GM12875 (cell line): ENCODE results near the gene AKNA.

Experiments
- H3K4me3 ChIP-seq: one replicate; pipeline ENCODE4 v1.5.1; 2011; ENCODE audit warnings: low read depth, low read length, control low read depth
- TF ChIP-seq, protein P1 (sequence below): IDR thresholded peaks from 2 replicates; pipeline ENCODE4 v1.5.1; 2011; ENCODE audit warnings: low read depth, mild to moderate bottlenecking, control low read depth, inconsistent platforms, low read length, moderate library complexity, borderline replicate concordance; ENCODE audit not compliant: insufficient read depth

AKNA gene

GRCh38 chr9:114287763-114288192 is 100.0 kb downstream of the AKNA start:
- H3K4me3 ChIP-seq: no peak overlapping the region
- TF ChIP-seq, protein P1, sequence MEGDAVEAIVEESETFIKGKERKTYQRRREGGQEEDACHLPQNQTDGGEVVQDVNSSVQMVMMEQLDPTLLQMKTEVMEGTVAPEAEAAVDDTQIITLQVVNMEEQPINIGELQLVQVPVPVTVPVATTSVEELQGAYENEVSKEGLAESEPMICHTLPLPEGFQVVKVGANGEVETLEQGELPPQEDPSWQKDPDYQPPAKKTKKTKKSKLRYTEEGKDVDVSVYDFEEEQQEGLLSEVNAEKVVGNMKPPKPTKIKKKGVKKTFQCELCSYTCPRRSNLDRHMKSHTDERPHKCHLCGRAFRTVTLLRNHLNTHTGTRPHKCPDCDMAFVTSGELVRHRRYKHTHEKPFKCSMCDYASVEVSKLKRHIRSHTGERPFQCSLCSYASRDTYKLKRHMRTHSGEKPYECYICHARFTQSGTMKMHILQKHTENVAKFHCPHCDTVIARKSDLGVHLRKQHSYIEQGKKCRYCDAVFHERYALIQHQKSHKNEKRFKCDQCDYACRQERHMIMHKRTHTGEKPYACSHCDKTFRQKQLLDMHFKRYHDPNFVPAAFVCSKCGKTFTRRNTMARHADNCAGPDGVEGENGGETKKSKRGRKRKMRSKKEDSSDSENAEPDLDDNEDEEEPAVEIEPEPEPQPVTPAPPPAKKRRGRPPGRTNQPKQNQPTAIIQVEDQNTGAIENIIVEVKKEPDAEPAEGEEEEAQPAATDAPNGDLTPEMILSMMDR: no peak

DNA sequence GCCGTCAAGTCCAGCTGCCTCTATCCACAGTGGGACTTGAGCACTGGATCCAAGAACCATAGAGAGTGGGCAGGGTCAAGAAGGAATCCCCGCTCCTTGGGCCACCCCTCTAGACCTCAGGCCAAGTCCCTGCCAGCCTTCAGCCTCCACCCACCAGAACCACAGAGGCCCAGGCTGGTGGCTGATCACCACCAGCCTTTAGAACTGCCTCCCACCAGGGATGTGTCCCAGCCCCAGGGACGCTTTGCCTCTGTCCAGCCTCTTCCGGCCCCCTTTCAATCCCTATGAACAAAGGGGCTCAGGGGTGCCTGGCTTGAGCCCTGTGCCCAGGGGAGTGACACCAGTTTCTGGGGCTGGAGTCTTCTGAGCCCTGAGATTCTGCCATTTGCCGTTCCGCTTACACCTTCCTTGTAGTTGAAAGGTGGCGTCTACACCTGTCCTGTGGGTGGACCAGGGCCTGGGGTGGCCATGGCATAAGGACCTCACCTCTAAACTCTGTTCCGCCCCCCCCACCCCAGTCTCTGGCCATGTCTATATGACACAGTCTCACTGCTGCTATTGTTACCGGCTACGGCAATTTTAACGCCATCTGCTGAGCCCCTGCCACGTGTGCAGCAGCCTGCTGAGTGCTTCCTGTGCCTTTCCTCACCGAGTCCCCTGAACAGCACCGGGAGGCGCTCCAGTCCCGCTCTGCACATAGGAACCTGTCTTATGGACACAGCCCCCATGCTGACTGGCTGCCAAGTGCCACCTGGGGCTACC is 100.6 kb downstream of the AKNA start:
- no peak overlapping the region for H3K4me3 ChIP-seq
- TF ChIP-seq, protein P1: no peak

GRCh38 chr9:114286146-114286679 is 101.6 kb downstream of the AKNA start:
- TF ChIP-seq, protein P1: no peak

GRCh38 chr9:114285166-114285867 is 102.5 kb downstream of the AKNA start:
- TF ChIP-seq, protein P1: no peak
- no peak overlapping the region for H3K4me3 ChIP-seq

More at GRCh38 chr9:114286146-114286679, 101.6 kb downstream of the AKNA start:
- H3K4me3 ChIP-seq: no peak overlapping the region

GRCh38 chr9:114284316-114285060 is 103.3 kb downstream of the AKNA start:
- no peak overlapping the region for H3K4me3 ChIP-seq
- TF ChIP-seq, protein P1: no peak
